Activated CD4-positive, alpha-beta memory T cell treated with anti-CD3 and anti-CD28 coated beads, Interleukin-2, amount 10 ng/mL, durations not matched to agents 7 days and 5 days (primary cell): ENCODE results near the gene C11orf52. TPM values are rescaled to one million over a fixed set of nuclear protein-coding genes. Genes with fewer than 3 reads are reported as not detected.
"Not testable (repeated sequence)": the region's sequence is repeated elsewhere in the genome, so short reads cannot be mapped to it uniquely, and the experiment has no call there.

Experiments used
- CTCF ChIA-PET: fragments of 350-600 bp; sonication (Branson Sonifier 250); formaldehyde crosslinking; loops from one replicate; lab custom pipeline; 2021; ENCODE audit warnings: antibody characterized with exemption, inconsistent platforms; lab: Charles Lee
- POLR2A ChIA-PET: fragments of 350-600 bp; sonication (Branson Sonifier 250); formaldehyde crosslinking; loops from one replicate; lab custom pipeline; 2021; ENCODE audit warnings: antibody characterized with exemption; lab: Charles Lee
- DNase-seq: peaks from one replicate; pipeline ENCODE4 v3.0.0-alpha.2; 2020
- H3K27ac Mint-ChIP-seq: one replicate; pipeline ENCODE4 v1.8.0; 2021; ENCODE audit warnings: mild to moderate bottlenecking, mixed read lengths
- H3K27me3 Mint-ChIP-seq: one replicate; pipeline ENCODE4 v1.8.0; 2021; ENCODE audit warnings: mixed read lengths
- H3K36me3 Mint-ChIP-seq: one replicate; pipeline ENCODE4 v1.8.0; 2021; ENCODE audit warnings: low read depth, mixed read lengths
- H3K4me1 Mint-ChIP-seq: one replicate; pipeline ENCODE4 v1.8.0; 2021; ENCODE audit warnings: mixed read lengths
- H3K4me3 Mint-ChIP-seq: one replicate; pipeline ENCODE4 v1.8.0; 2021; ENCODE audit warnings: mild to moderate bottlenecking, mixed read lengths
- H3K9me3 Mint-ChIP-seq: one replicate; pipeline ENCODE4 v1.8.0; 2021; ENCODE audit warnings: mixed read lengths
- total RNA-seq, 2 experiments: library from RNA; stranded (reverse); gene quantifications; one replicate each; pipeline ENCODE4 v1.2.3, GENCODE V29; 2021

C11orf52 gene
- total RNA-seq, 2 experiments from 2014 or later: not detected

DNA sequence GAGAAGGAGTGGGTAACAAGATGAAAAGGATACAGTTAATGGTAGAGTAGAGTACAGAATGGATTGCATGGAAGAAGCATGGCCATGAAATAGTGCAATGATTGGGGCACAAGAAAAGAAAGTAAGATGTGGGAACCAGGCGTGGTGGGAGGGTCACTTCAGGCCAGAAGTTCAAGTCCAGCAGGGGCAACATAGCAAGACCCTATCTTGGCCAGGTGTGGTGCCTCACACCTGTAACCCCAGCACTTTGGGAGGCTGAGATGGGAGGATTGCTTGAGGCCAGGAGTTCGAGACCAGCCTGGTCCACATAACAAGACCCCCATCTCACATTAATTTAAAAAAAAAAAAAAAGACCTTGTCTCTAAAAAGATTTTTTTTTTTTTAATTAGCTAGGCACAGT is 1.4 kb upstream of the C11orf52 start:
- Mint-ChIP-seq H3K4me1 (no peaks in the 10 kb centered on the region), H3K36me3 (no peaks in the 10 kb centered on the region), H3K27me3 (peaks cover 45% of the 10 kb centered on the region), H3K4me3 (no peak overlapping the region), H3K27ac (no peak overlapping the region), H3K9me3 (no peaks in the 10 kb centered on the region)
- DNase-seq: no peak
- ChIA-PET CTCF (interaction anchor here (0.6 kb wide), 1 partner anchor 1715 kb away, joined by 3 read pairs; no protein-coding TSS in a partner anchor), POLR2A (no interaction called here)

DNA sequence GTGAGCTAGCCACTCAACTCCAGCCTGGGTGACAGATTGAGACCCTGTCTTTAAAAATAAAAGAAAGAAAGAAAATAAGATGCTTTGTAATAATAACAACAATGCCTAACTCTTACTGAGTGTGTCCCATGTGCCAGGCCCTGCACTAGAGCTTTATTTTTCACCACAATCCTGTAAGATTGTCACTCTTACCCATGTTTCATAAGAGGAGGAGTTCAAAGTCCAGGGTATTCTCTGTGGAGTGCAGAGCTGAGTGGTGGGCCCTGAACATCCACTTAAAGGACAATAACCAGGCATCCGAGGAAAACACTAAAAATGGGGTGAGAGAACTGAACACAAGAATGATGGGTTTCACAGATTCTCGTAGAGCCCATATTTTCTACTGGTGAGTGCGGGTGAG is 925 bp upstream of the C11orf52 start:
- ChIA-PET POLR2A (no interaction called here), CTCF (interaction anchor here (0.6 kb wide), 1 partner anchor 1716 kb away, joined by 3 read pairs; no protein-coding TSS in a partner anchor)
- Mint-ChIP-seq H3K4me3 (no peak overlapping the region), H3K27ac (no peak overlapping the region), H3K27me3 (peaks cover 45% of the 10 kb centered on the region), H3K4me1 (no peaks in the 10 kb centered on the region), H3K36me3 (no peaks in the 10 kb centered on the region), H3K9me3 (no peaks in the 10 kb centered on the region)
- no peak for DNase-seq

DNA sequence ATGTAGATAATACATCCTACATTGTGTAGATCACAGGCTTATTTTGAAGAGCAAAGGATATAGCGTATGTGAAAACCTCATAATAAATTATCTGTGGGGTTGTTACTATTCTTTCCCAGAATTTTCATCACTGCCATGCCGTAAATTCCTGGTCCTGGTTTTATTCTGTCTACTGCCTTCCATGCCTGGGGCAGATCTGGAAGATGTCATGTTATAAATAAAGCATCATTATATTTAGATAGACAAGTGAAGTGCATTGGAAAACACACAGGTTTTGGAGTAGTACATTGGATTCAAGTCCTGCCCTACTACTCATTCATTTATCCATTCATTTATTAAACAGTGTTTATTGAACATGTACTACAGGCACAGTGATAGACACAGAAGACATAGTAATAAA is 2.2 kb downstream of the C11orf52 start:
- POLR2A ChIA-PET: interaction anchor here (0.6 kb wide), 1 partner anchor 23 kb away, joined by 3 read pairs; no protein-coding TSS in a partner anchor
- no peaks in the 10 kb centered on the region for H3K36me3 Mint-ChIP-seq
- no peaks in the 10 kb centered on the region for H3K9me3 Mint-ChIP-seq
- CTCF ChIA-PET: no interaction called here
- peaks cover 5% of the 10 kb centered on the region for H3K4me1 Mint-ChIP-seq
- DNase-seq: no peak
- peaks cover 38% of the 10 kb centered on the region for H3K27me3 Mint-ChIP-seq
- no peak overlapping the region for H3K27ac Mint-ChIP-seq
- H3K4me3 Mint-ChIP-seq: no peak overlapping the region

DNA sequence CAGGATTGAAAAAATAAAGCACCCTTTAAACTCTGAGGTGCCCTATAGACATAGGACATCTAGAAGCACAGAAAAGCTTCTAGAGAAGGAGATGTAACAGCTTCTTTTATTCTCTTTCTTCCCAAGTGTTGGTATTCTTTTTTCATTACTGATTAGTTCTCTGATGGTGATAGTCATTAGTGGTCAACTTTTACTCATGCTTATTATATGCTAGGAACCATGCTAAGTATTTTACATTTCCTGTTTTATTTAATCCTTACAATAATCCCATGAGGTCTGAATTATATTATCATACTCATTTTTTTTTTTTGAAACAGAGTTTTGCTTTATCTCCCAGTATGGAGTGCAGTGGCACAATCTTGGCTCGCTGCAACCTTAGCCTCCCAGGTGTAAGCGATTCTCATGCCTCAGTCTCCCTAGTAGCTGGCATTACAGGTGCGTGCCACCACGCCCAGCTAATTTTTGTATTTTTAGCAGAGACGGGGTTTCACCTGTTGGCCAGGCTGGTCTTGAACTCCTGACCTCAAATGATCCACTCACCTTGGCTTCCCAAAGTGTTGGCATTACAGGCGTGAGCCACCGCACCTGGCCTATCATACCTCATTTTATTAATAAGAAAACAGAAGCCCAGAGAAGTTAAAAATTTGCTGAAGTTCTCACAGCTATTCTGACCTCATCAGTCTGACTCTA is 3.0 kb downstream of the C11orf52 start:
- no peak overlapping the region for H3K27ac Mint-ChIP-seq
- no peak overlapping the region for H3K4me3 Mint-ChIP-seq
- POLR2A ChIA-PET: interaction anchor here (0.5 to 0.6 kb wide), 2 partner anchors 22 to 1673 kb away, joined by 3 read pairs; no protein-coding TSS in a partner anchor
- CTCF ChIA-PET: no interaction called here
- no peaks in the 10 kb centered on the region for H3K9me3 Mint-ChIP-seq
- no peaks in the 10 kb centered on the region for H3K36me3 Mint-ChIP-seq
- H3K4me1 Mint-ChIP-seq: peaks cover 11% of the 10 kb centered on the region
- DNase-seq: no peak
- peaks cover 30% of the 10 kb centered on the region for H3K27me3 Mint-ChIP-seq

DNA sequence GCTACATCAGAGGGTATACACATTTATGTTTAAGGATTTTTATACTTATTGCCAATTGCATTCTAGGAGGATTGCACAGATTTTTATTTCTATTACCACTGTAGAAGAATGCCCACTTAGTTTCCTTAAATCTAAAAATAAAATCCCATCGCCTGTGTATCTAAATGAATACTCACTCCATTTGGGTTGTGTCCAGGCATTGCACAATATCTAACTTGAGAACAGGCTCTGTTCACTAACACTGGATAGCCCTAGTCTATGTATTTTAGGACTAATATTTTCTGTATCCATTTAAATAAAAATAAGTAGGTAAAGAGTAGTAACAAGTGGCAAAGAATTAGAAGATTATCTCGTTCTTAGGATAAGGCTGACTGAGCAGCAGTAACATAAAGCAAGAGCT is 4.1 kb downstream of the C11orf52 start:
- Mint-ChIP-seq H3K36me3 (no peaks in the 10 kb centered on the region), H3K4me3 (no peak overlapping the region), H3K4me1 (peaks cover 17% of the 10 kb centered on the region), H3K27me3 (peaks cover 24% of the 10 kb centered on the region), H3K9me3 (no peaks in the 10 kb centered on the region), H3K27ac (no peak overlapping the region)
- DNase-seq: no peak
- CTCF ChIA-PET: no interaction called here
- POLR2A ChIA-PET: no interaction called here

DNA sequence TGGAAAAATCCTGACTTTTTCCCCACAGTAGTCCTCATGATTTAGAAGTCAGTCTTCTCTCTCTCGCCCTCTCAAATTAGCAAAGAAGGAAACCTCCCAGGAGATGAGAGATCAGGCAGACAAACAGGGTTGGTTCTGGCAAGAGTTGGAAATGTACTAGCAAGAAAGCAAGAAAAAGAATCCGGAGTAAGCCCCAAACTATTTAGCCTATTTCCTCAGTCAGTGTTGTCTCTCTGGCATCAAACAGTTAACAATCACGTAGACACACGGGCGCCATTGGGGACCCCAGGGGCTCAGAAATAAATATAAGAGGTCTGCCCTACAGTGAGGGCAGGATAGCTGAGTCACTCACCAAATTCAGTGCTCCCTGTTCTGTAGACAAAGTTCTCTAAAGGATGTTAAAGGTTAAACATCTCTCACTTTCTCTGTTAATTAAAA is 4.7 kb downstream of the C11orf52 start:
- Mint-ChIP-seq H3K27me3 (peaks cover 24% of the 10 kb centered on the region), H3K9me3 (no peaks in the 10 kb centered on the region), H3K4me3 (no peak overlapping the region), H3K27ac (no peak overlapping the region), H3K4me1 (peaks cover 17% of the 10 kb centered on the region), H3K36me3 (no peaks in the 10 kb centered on the region)
- CTCF ChIA-PET: no interaction called here
- POLR2A ChIA-PET: no interaction called here
- DNase-seq: no peak

DNA sequence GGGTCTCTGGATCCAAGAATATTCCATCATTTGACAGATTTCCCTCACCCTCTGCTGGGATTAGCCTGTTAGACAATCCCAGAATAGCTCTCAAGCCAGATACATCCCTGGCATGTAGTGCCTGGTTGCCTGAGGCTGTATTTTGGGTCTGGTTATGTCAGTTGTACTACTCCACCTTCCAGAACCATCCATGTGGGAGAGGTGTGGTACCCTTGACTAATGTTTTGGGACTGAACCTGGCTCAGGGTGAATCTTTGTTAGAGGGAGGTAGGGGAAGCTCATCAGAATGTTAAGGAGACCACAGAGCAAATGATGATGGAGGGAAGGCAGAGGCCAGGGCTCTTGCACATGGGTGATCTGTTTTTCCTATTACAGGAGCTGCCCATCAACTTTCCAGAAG is 5.2 kb downstream of the C11orf52 start:
- POLR2A ChIA-PET: interaction anchor here (1.0 kb wide), 1 partner anchor 44 kb away, joined by 3 read pairs; no protein-coding TSS in a partner anchor
- CTCF ChIA-PET: no interaction called here
- Mint-ChIP-seq H3K4me3 (no peak overlapping the region), H3K27me3 (peaks cover 24% of the 10 kb centered on the region), H3K36me3 (no peaks in the 10 kb centered on the region), H3K27ac (no peak overlapping the region), H3K4me1 (peaks cover 17% of the 10 kb centered on the region), H3K9me3 (no peaks in the 10 kb centered on the region)
- DNase-seq: no peak

DNA sequence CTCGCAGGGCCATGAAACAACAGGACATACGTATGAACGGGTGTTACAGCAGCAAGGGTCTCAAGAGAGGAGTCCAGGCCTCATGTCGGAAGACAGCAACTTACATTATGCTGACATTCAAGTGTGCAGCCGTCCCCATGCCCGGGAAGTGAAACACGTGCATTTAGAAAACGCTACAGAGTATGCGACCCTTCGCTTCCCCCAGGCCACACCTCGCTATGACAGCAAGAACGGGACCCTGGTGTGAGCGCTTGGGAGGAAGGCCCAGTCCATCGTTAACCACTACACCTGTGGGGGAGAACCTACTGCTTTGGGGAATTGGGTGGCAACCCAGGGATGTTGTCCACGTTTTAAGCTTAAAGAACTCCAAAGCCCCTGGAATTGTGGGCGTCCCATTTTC is 7.2 kb downstream of the C11orf52 start:
- Mint-ChIP-seq H3K4me1 (peaks cover 17% of the 10 kb centered on the region), H3K27me3 (peaks cover 19% of the 10 kb centered on the region), H3K27ac (peak overlapping the region; percentile 38), H3K9me3 (no peaks in the 10 kb centered on the region), H3K4me3 (peak overlapping the region; percentile 35), H3K36me3 (no peaks in the 10 kb centered on the region)
- no peak for DNase-seq
- POLR2A ChIA-PET: interaction anchor here (0.7 to 2.5 kb wide), 10 partner anchors 11 to 299 kb away, joined by 3 to 39 read pairs (median 6); partner anchors contain the start of genes ALG9, CFAP68, DIXDC1 and SDHD
- CTCF ChIA-PET: interaction anchor here (1.4 to 1.9 kb wide), 9 partner anchors 10 to 354 kb away, joined by 4 to 21 read pairs (median 8); partner anchors contain the start of genes ALG9, CFAP68 and DIXDC1

DNA sequence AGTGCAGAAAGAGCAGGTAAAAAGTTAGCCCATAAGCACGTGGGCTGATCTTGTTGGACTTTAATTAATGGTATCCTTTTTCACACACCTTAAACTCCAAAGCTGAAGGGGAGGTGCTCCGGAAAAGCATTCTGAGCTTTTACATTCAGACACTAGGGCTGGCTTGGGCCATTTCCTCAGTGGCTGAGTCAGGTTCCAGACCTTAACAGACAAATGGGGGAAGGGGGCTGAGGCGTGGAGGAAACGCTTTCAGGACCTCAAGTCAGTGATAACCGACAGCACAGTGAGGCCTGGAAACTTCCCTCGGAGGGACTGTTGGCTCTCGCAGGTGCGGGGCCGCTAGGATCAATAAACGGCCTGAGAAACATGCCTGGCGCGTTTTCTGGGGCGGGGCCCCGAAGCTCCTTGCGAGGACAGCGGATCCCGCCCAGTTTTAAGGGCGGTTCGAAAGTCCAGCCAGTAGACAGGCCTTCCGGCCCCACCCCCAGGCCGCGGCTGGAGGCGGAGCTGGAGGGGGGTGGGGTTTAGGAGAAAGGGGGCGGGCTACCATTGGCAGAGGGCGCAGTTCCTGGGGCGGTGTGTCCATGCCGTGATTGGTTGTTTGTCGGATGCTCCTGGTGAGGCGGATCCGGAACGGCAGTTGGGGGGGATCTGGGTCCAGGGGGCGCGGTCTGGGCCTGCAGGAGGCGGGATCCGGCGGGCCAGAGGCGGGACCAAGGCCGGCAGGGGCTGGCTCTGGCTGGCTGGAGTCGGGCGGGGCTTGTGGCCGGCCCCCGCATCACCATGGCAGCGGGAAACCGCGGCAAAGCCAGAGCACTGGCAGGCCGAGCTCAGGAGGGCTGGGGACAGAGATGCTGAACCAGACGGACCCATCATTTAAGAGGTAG is 8.0 kb downstream of the C11orf52 start:
- Mint-ChIP-seq H3K27ac (peak overlapping the region; percentile 78), H3K27me3 (peaks cover 14% of the 10 kb centered on the region), H3K4me1 (peaks cover 19% of the 10 kb centered on the region), H3K36me3 (no peaks in the 10 kb centered on the region), H3K9me3 (no peaks in the 10 kb centered on the region), H3K4me3 (peak overlapping the region; percentile 80)
- peak; percentile 97 for DNase-seq
- ChIA-PET POLR2A (interaction anchor here (0.6 to 2.5 kb wide), 17 partner anchors 11 to 300 kb away, joined by 3 to 39 read pairs (median 4); partner anchors contain the start of genes ALG9, CFAP68, DIXDC1 and DLAT), CTCF (interaction anchor here (0.6 to 1.9 kb wide), 17 partner anchors 9 to 354 kb away, joined by 3 to 21 read pairs (median 5); partner anchors contain the start of genes ALG9, CFAP68 and DIXDC1)

DNA sequence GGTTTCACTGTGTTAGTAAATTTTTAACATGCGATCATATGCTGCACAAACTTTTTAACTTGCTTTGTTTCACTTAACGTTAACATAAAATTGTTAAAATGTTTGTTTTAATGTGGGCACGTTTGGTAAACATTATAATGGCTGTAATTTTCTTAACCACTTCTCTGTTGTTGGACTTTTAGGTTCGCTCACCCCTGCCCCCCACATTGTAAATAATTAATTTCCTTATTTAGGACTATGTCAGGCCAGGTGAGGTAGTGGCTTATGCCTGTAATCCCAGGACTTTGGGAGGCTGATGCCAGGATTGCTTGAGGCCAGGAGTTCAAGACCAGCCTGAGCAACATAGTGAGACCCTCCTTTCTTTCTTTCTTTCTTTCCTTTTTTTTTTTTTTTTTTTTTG is 11.8 kb downstream of the C11orf52 start:
- POLR2A ChIA-PET: no interaction called here
- CTCF ChIA-PET: interaction anchor here (1.4 to 8.8 kb wide), 3 partner anchors 51 to 67 kb away, joined by 4 to 178 read pairs (median 8); partner anchors contain the start of gene ALG9
- DNase-seq: no peak
- no peaks in the 10 kb centered on the region for H3K9me3 Mint-ChIP-seq
- H3K36me3 Mint-ChIP-seq: no peaks in the 10 kb centered on the region
- H3K4me3 Mint-ChIP-seq: no peak overlapping the region
- H3K4me1 Mint-ChIP-seq: peaks cover 27% of the 10 kb centered on the region
- H3K27ac Mint-ChIP-seq: no peak overlapping the region
- no peaks in the 10 kb centered on the region for H3K27me3 Mint-ChIP-seq

DNA sequence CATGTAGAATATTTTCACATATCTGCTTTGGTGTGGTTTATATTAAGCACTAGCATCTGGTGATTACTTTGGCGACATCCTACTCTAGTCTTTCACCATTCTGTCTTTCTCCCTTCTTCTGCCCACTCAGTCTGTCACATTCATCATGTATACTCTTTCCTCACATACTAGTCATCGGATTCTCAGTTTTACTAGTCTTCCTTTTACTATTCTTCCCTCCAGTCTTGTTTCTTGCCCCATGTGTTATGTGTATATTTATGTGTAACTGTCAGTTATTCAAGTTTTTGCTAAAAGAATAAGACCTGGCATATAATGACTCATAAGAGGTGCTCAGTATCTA is 13.9 kb downstream of the C11orf52 start:
- Mint-ChIP-seq H3K4me3 (peak overlapping the region; percentile 49), H3K36me3 (no peaks in the 10 kb centered on the region), H3K9me3 (no peaks in the 10 kb centered on the region), H3K27ac (peak overlapping the region; percentile 19), H3K4me1 (peaks cover 27% of the 10 kb centered on the region), H3K27me3 (no peaks in the 10 kb centered on the region)
- POLR2A ChIA-PET: interaction anchor here (0.5 to 1.9 kb wide), 5 partner anchors 50 to 150 kb away, joined by 3 to 12 read pairs (median 4); no protein-coding TSS in a partner anchor
- no peak for DNase-seq
- CTCF ChIA-PET: interaction anchor here (1.2 to 8.8 kb wide), 10 partner anchors 8 to 349 kb away, joined by 3 to 178 read pairs (median 5); partner anchors contain the start of genes BCO2 and FDXACB1

DNA sequence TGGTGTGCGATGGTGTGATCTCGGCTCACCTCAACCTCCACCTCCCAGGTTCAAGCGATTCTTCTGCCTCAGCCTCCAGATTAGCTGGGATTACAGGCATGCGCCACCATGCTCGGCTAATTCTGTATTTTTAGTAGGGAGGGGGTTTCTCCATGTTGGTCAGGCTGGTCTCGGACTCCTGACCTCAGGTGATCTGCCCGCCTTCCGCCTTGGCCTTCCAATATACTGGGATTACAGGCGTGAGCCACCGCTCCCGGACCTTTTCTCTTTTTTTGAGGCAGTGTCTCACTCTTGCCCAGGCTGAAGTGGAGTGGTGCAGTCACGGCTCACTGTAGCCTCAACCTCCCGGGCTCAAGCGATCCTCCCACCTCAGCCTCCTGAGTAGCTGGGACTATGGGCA is 14.5 kb downstream of the C11orf52 start:
- ChIA-PET POLR2A (interaction anchor here (1.5 to 1.9 kb wide), 3 partner anchors 11 to 53 kb away, joined by 3 to 12 read pairs (median 4); no protein-coding TSS in a partner anchor), CTCF (interaction anchor here (0.7 to 8.8 kb wide), 5 partner anchors 17 to 1473 kb away, joined by 3 to 178 read pairs (median 3); no protein-coding TSS in a partner anchor)
- not testable (repeated sequence) for H3K9me3 Mint-ChIP-seq, H3K36me3 Mint-ChIP-seq, DNase-seq, H3K4me3 Mint-ChIP-seq, H3K27ac Mint-ChIP-seq, H3K27me3 Mint-ChIP-seq
- peaks cover 32% of the 10 kb centered on the region for H3K4me1 Mint-ChIP-seq
